CD14-positive monocyte (primary cell): ENCODE measurements around the gene TEX38. TPM values are rescaled to one million over a fixed set of nuclear protein-coding genes. Genes with fewer than 3 reads are reported as not detected.

Source experiments
- DNase-seq, 3 donors: peaks; one replicate each; pipeline ENCODE4 v3.0.0-alpha.2; 2011 to 2022
- H2AFZ ChIP-seq: 2 replicates; pipeline ENCODE4 v1.6.0; 2012; ENCODE audit warnings: mild to moderate bottlenecking, low read depth, low read length, inconsistent platforms; ENCODE audit not compliant: insufficient read depth, poor library complexity, severe bottlenecking
- H3K27ac ChIP-seq, 2 donors: 1 replicate in 1 of 2; 2 replicates in 1 of 2; pipeline ENCODE4 v1.5.1; 2012 to 2013; ENCODE audit warnings: low read length in 2 of 2, control low read depth in 1 of 2, inconsistent platforms in 1 of 2, low read depth in 1 of 2, mild to moderate bottlenecking in 1 of 2
- H3K27me3 ChIP-seq, 2 donors: one replicate each; pipeline versions ENCODE4 v1.6.0 to v1.6.1; 2011 to 2013; ENCODE audit warnings: low read length in 2 of 2; ENCODE audit not compliant: control insufficient read depth in 2 of 2, insufficient read depth in 2 of 2
- H3K36me3 ChIP-seq, 2 donors: replicated peaks in 1 of 2; 1 replicate in 1 of 2; 2 replicates in 1 of 2; pipeline versions ENCODE4 v1.5.1 to v1.6.1; 2012 to 2013; ENCODE audit warnings: low read length in 2 of 2, control low read depth in 1 of 2, inconsistent platforms in 1 of 2, mild to moderate bottlenecking in 1 of 2; ENCODE audit not compliant: insufficient read depth in 2 of 2, control insufficient read depth in 1 of 2
- H3K4me1 ChIP-seq, 2 donors: 1 replicate in 1 of 2; 2 replicates in 1 of 2; pipeline versions ENCODE4 v1.5.1 to v1.6.1; 2012 to 2013; ENCODE audit warnings: low read length in 2 of 2, control low read depth in 1 of 2, inconsistent platforms in 1 of 2, mild to moderate bottlenecking in 1 of 2, moderate library complexity in 1 of 2; ENCODE audit not compliant: insufficient read depth in 2 of 2, control insufficient read depth in 1 of 2
- H3K4me2 ChIP-seq: replicated peaks from 2 replicates; pipeline ENCODE3; 2012; ENCODE audit warnings: low read length, moderate library complexity, mild to moderate bottlenecking; ENCODE audit not compliant: poor library complexity, severe bottlenecking; ENCODE audit errors: extremely low read depth
- H3K4me3 ChIP-seq, 3 experiments: fragments of 200-600 bp in 1 of 3; sonication (generic) in 1 of 3; replicated peaks in 1 of 3; 1 replicate in 2 of 3; 2 replicates in 1 of 3; pipeline ENCODE4 v1.5.1; 2011 to 2013; ENCODE audit warnings: low read length in 3 of 3, mild to moderate bottlenecking in 3 of 3, control low read depth in 2 of 3, low read depth in 2 of 3, inconsistent platforms in 1 of 3, moderate library complexity in 1 of 3
- H3K79me2 ChIP-seq: 2 replicates; pipeline ENCODE4 v1.6.0; 2012; ENCODE audit warnings: mild to moderate bottlenecking, control low read depth, inconsistent platforms, low read length, moderate library complexity; ENCODE audit not compliant: insufficient read depth
- H3K9ac ChIP-seq: 2 replicates; pipeline ENCODE4 v1.6.0; 2017; ENCODE audit warnings: low read length, mild to moderate bottlenecking; ENCODE audit not compliant: insufficient read depth, poor library complexity, severe bottlenecking
- H3K9me3 ChIP-seq, 2 donors: replicated peaks in 1 of 2; 1 replicate in 1 of 2; 2 replicates in 1 of 2; pipeline versions ENCODE4 v1.5.1 to v1.6.1; 2012 to 2013; ENCODE audit warnings: low read length in 2 of 2, control low read depth in 1 of 2; ENCODE audit not compliant: control insufficient read depth in 1 of 2, insufficient read depth in 1 of 2
- H4K20me1 ChIP-seq: 2 replicates; pipeline ENCODE4 v1.6.0; 2012; ENCODE audit warnings: mild to moderate bottlenecking, low read length, control low read depth, moderate library complexity; ENCODE audit not compliant: insufficient read depth
- H3K27ac Mint-ChIP-seq, 7 donors: one replicate each; pipeline ENCODE4 v1.8.0; 2020; ENCODE audit warnings: mild to moderate bottlenecking in 7 of 7, mixed read lengths in 7 of 7, moderate library complexity in 6 of 7, inconsistent platforms in 2 of 7
- H3K27me3 Mint-ChIP-seq, 3 donors: one replicate each; pipeline ENCODE4 v1.8.0; 2021 to 2022; ENCODE audit warnings: low read depth in 3 of 3, mild to moderate bottlenecking in 3 of 3, mixed read lengths in 3 of 3, moderate library complexity in 3 of 3, inconsistent platforms in 1 of 3
- H3K36me3 Mint-ChIP-seq, 2 donors: one replicate each; pipeline ENCODE4 v1.8.0; 2020; ENCODE audit warnings: mixed read lengths in 2 of 2, inconsistent platforms in 1 of 2, mild to moderate bottlenecking in 1 of 2
- H3K4me1 Mint-ChIP-seq: one replicate; pipeline ENCODE4 v1.8.0; 2020; ENCODE audit warnings: mild to moderate bottlenecking, mixed read lengths
- H3K4me3 Mint-ChIP-seq, 2 donors: one replicate each; pipeline ENCODE4 v1.8.0; 2020; ENCODE audit warnings: mild to moderate bottlenecking in 2 of 2, mixed read lengths in 2 of 2, moderate library complexity in 1 of 2
- H3K9me3 Mint-ChIP-seq, 7 donors: one replicate each; pipeline ENCODE4 v1.8.0; 2020 to 2022; ENCODE audit warnings: mixed read lengths in 7 of 7, mild to moderate bottlenecking in 6 of 7, moderate library complexity in 6 of 7, inconsistent platforms in 2 of 7
- WGBS: methylation state at CpG from one replicate; pipeline ENCODE4 v1.1.5; 2013; ENCODE audit warnings: missing lambda C conversion rate; ENCODE audit not compliant: insufficient coverage; 5-methylcytosine and 5-hydroxymethylcytosine counted together
- intact Hi-C, 2 donors: fragments of 100-400 bp; cut with micrococcal nuclease; formaldehyde crosslinking; loops; one replicate each; pipeline versions ENCODE4 v1.15.0 to v1.15.1; 2023
- polyA plus RNA-seq, 3 donors: library from polyadenylated mRNA; depleted of rRNA in 1 of 3; unstranded in 2 of 3; stranded (reverse) in 1 of 3; fragments of 300-500 nt in 2 of 3; fragments of >200 nt in 1 of 3; fragmentation: Illumina TruSeq in 2 of 3; gene quantifications; 1 replicate in 2 of 3; 2 replicates in 1 of 3; pipeline ENCODE4 v1.2.3, GENCODE V29; 2012 to 2021
- TF ChIP-seq, protein P1 (sequence below): fragments of 200-600 bp; IDR thresholded peaks from one replicate; pipeline ENCODE4 v1.8.0; 2022; ENCODE audit warnings: antibody characterized with exemption, mild to moderate bottlenecking

The TEX38 gene
- polyA plus RNA-seq, 3 donors = not detected

- Histone ChIP-seq H3K36me3 (peaks cover 0 to 7% of the 10 kb centered on the region in 2 donors), H3K4me1 (peaks cover 25 to 27% of the 10 kb centered on the region in 2 donors), H3K4me2 (no peak overlapping the region), H3K9me3 (no peaks in the 10 kb centered on the region), H4K20me1 (peaks cover 21% of the 10 kb centered on the region), H3K9ac (no peak overlapping the region), H3K27ac (no peak overlapping the region), H3K4me3 (no peak overlapping the region), H3K79me2 (peaks cover 26% of the 10 kb centered on the region), H3K27me3 (peaks cover 0 to 3% of the 10 kb centered on the region in 2 donors), H2AFZ (peak overlapping the region; percentile 9)
- peaks cover 0 to under 1% (median 0%) of the 10 kb centered on the region in 7 donors for H3K9me3 Mint-ChIP-seq
- no peak overlapping the region for H3K4me3 Mint-ChIP-seq
- H3K36me3 Mint-ChIP-seq = peaks cover 5 to 9% of the 10 kb centered on the region in 2 donors
- intact Hi-C loops = loop anchor here in 1 of 2 donors (10.0 kb wide), 2 partner anchors 186 to 316 kb away; a partner anchor contains a TSS
- no peak for DNase-seq
- H3K27me3 Mint-ChIP-seq = peaks cover 6 to 10% (median 8%) of the 10 kb centered on the region in 3 donors
- WGBS = no CpG with 5 or more reads among the region's 1 CpG
- TF ChIP-seq, protein P1, sequence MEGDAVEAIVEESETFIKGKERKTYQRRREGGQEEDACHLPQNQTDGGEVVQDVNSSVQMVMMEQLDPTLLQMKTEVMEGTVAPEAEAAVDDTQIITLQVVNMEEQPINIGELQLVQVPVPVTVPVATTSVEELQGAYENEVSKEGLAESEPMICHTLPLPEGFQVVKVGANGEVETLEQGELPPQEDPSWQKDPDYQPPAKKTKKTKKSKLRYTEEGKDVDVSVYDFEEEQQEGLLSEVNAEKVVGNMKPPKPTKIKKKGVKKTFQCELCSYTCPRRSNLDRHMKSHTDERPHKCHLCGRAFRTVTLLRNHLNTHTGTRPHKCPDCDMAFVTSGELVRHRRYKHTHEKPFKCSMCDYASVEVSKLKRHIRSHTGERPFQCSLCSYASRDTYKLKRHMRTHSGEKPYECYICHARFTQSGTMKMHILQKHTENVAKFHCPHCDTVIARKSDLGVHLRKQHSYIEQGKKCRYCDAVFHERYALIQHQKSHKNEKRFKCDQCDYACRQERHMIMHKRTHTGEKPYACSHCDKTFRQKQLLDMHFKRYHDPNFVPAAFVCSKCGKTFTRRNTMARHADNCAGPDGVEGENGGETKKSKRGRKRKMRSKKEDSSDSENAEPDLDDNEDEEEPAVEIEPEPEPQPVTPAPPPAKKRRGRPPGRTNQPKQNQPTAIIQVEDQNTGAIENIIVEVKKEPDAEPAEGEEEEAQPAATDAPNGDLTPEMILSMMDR = no peak
- no peak overlapping the region for H3K27ac Mint-ChIP-seq
- peaks cover 33% of the 10 kb centered on the region for H3K4me1 Mint-ChIP-seq
Measured at GRCh38 chr1:46721204-46721603, 49.5 kb downstream of the TEX38 start.

- Histone ChIP-seq H3K9ac (no peak overlapping the region), H3K79me2 (peaks cover 21% of the 10 kb centered on the region), H3K27me3 (peaks cover 0 to 3% of the 10 kb centered on the region in 2 donors), H3K4me1 (peaks cover 23 to 25% of the 10 kb centered on the region in 2 donors), H3K9me3 (no peaks in the 10 kb centered on the region), H3K4me3 (no peak overlapping the region), H3K36me3 (peaks cover 0 to 1% of the 10 kb centered on the region in 2 donors), H3K27ac (no peak overlapping the region), H3K4me2 (no peak overlapping the region), H4K20me1 (peaks cover 16% of the 10 kb centered on the region), H2AFZ (no peak overlapping the region)
- no peak for DNase-seq
- H3K9me3 Mint-ChIP-seq = peaks cover 0 to 4% (median 0%) of the 10 kb centered on the region in 7 donors
- TF ChIP-seq, protein P1 = no peak
- peak overlapping the region in 1 of 7 donors; percentile 54 for H3K27ac Mint-ChIP-seq
- peaks cover 6 to 13% (median 10%) of the 10 kb centered on the region in 3 donors for H3K27me3 Mint-ChIP-seq
- H3K36me3 Mint-ChIP-seq = peaks cover 0 to 3% of the 10 kb centered on the region in 2 donors
- H3K4me1 Mint-ChIP-seq = peaks cover 28% of the 10 kb centered on the region
- no peak overlapping the region for H3K4me3 Mint-ChIP-seq
- intact Hi-C loops = loop anchor here in 1 of 2 donors (10.0 kb wide), 2 partner anchors 187 to 317 kb away; a partner anchor contains a TSS
- WGBS = 100% methylated on average over 2 of the region's 3 CpGs
Measured at GRCh38 chr1:46721686-46722205, 50.1 kb downstream of the TEX38 start.

Other genes with a start within 250 kb of the TEX38 start
- not detected for gene DMBX1, start 182.0 kb upstream of the TEX38 start, polyA plus RNA-seq
- not detected for gene KNCN, start 120.2 kb upstream of the TEX38 start, polyA plus RNA-seq
- 100 to 1,000 TPM in 1 of 3 donors, 10 to 100 TPM in 2; 38.2 to 144 (median 38.6) TPM for gene MKNK1, start 67.6 kb upstream of the TEX38 start, polyA plus RNA-seq
- 10 to 100 TPM in 1 of 3 donors, 1 to 10 TPM in 2; 5.3 to 18.1 (median 6.1) TPM for gene MOB3C, start 55.0 kb upstream of the TEX38 start, polyA plus RNA-seq
- 10 to 100 TPM; 16.9 to 45.4 (median 33.4) TPM for gene ATPAF1, start 3.5 kb upstream of the TEX38 start, polyA plus RNA-seq
- gene EFCAB14, start 47.3 kb downstream of the TEX38 start, polyA plus RNA-seq = 10 to 100 TPM; 31.4 to 75.5 (median 49.8) TPM
- not detected for gene CYP4B1, start 127.2 kb downstream of the TEX38 start, polyA plus RNA-seq